Neural cell (in vitro differentiated cells): ENCODE data around the gene MZF1.

Source experiments
- CTCF ChIP-seq: fragments of 450-650 bp; IDR thresholded peaks from 2 replicates; pipeline ENCODE4 v1.5.1; 2014; ENCODE audit warnings: antibody characterized with exemption, mild to moderate bottlenecking, moderate library complexity; ENCODE audit not compliant: poor library complexity, severe bottlenecking
- EP300 ChIP-seq: fragments of 450-650 bp; conservative IDR thresholded peaks from 2 replicates; pipeline ENCODE4 v1.6.1; 2014; ENCODE audit warnings: antibody characterized with exemption, mild to moderate bottlenecking, moderate library complexity; ENCODE audit not compliant: poor library complexity, severe bottlenecking
- EZH2 ChIP-seq: fragments of 200-600, 300-800 bp; shearing (Covaris generic), sonication (generic); IDR thresholded peaks from 2 replicates; pipeline ENCODE4 v1.6.1; 2014; ENCODE audit warnings: antibody characterized with exemption, low read length, borderline replicate concordance, mild to moderate bottlenecking; ENCODE audit not compliant: insufficient read depth, poor library complexity, severe bottlenecking
- SMC3 ChIP-seq: fragments of 450-650 bp; conservative IDR thresholded peaks from 2 replicates; pipeline ENCODE4 v1.6.1; 2014; ENCODE audit warnings: antibody characterized with exemption, mild to moderate bottlenecking, moderate library complexity; ENCODE audit not compliant: poor library complexity
- TAF1 ChIP-seq: IDR thresholded peaks from 2 replicates; pipeline ENCODE4 v1.6.1; 2012; ENCODE audit warnings: low read depth

- TF ChIP-seq CTCF (no peak), EZH2 (no peak), EP300 (no peak), SMC3 (no peak), TAF1 (no peak)
These were observed 9.3 kb downstream of the MZF1 start for GRCh38 chr19:58563823-58564222.
